Measurements from ENCODE around the gene NECTIN2.
"Not testable (repeated sequence)": the region's sequence is repeated elsewhere in the genome, so short reads cannot be mapped to it uniquely, and the experiment has no call there.

Gene NECTIN2

GRCh38 chr19:44817725-44818465 is 28.2 kb upstream of the NECTIN2 start:
- DNase-seq = no peak

- no peak for DNase-seq
These were observed 27.5 kb upstream of the NECTIN2 start for GRCh38 chr19:44818466-44819031.

- no peak for DNase-seq
These were observed 26.8 kb upstream of the NECTIN2 start for GRCh38 chr19:44819246-44819832.

- peak; percentile 38 for DNase-seq
These were observed 25.2 kb upstream of the NECTIN2 start for GRCh38 chr19:44820648-44821609.

GRCh38 chr19:44822177-44822576 is 23.9 kb upstream of the NECTIN2 start:
- peak; percentile 33 for DNase-seq

GRCh38 chr19:44822670-44823372 is 23.3 kb upstream of the NECTIN2 start:
- no peak for DNase-seq

- DNase-seq = no peak
These were observed 22.8 kb upstream of the NECTIN2 start for GRCh38 chr19:44823373-44823698.

- peak; percentile 42 for DNase-seq
These were observed 21.3 kb upstream of the NECTIN2 start for GRCh38 chr19:44824761-44825160.

GRCh38 chr19:44832875-44833274 is 13.2 kb upstream of the NECTIN2 start:
- not testable (repeated sequence) for DNase-seq

GRCh38 chr19:44834399-44834798 is 11.7 kb upstream of the NECTIN2 start:
- DNase-seq = not testable (repeated sequence)

GRCh38 chr19:44839276-44839675 is 6.8 kb upstream of the NECTIN2 start:
- DNase-seq = no peak

- DNase-seq = no peak
These were observed 5.3 kb upstream of the NECTIN2 start for GRCh38 chr19:44840811-44841210.

GRCh38 chr19:44841231-44841630 is 4.9 kb upstream of the NECTIN2 start:
- DNase-seq = no peak

GRCh38 chr19:44845286-44845611 is 848 bp upstream of the NECTIN2 start:
- no peak for DNase-seq

GRCh38 chr19:44846455-44847143 is 502 bp downstream of the NECTIN2 start:
- DNase-seq = peak; percentile 70

GRCh38 chr19:44847144-44848035 is 1.3 kb downstream of the NECTIN2 start:
- peak; percentile 80 for DNase-seq

- DNase-seq = peak; percentile 69
These were observed 2.1 kb downstream of the NECTIN2 start for GRCh38 chr19:44848036-44848811.

- DNase-seq = peak; percentile 69
These were observed 2.8 kb downstream of the NECTIN2 start for GRCh38 chr19:44848812-44849447.

- peak; percentile 93 for DNase-seq
These were observed 4.6 kb downstream of the NECTIN2 start for GRCh38 chr19:44850641-44851109.

GRCh38 chr19:44851427-44851826 is 5.3 kb downstream of the NECTIN2 start:
- DNase-seq = no peak
